T47D (cell line): Measurements from ENCODE around the gene TRAFD1.
"Not testable (repeated sequence)": the region's sequence is repeated elsewhere in the genome, so short reads cannot be mapped to it uniquely, and the experiment has no call there.

Experiments
- DNase-seq, 2 experiments: peaks; one replicate each; pipeline versions ENCODE4 v3.0.0 to v3.0.0-alpha.2; 2011 to 2012; ENCODE audit warnings: low read depth in 1 of 2, low spot score in 1 of 2
- JUND ChIP-seq: IDR thresholded peaks from 2 replicates; pipeline ENCODE4 v1.6.1; 2012; ENCODE audit warnings: low read depth
- in situ Hi-C: cut with HindIII; loops from 2 replicates; pipeline ENCODE4 v1.10.0; 2016; ENCODE audit warnings: low sequenced_read_pairs, low pct_unique_long_range_greater_than_20kb

Gene TRAFD1

GRCh38 chr12:112107306-112108201 lies 17.8 kb upstream of the TRAFD1 start:
- in situ Hi-C loops: no loop called here
- TF ChIP-seq JUND: no peak
- DNase-seq: no peak

GRCh38 chr12:112108202-112109079 lies 16.9 kb upstream of the TRAFD1 start, which contains the start of gene NAA25:
NAA25 (minus strand) TSS chr12:112108783; CDS start chr12:112108773, 10 bp downstream.
- peak; percentile 94 to 95 for DNase-seq
- TF ChIP-seq JUND: no peak
- in situ Hi-C loops: no loop called here

DNA sequence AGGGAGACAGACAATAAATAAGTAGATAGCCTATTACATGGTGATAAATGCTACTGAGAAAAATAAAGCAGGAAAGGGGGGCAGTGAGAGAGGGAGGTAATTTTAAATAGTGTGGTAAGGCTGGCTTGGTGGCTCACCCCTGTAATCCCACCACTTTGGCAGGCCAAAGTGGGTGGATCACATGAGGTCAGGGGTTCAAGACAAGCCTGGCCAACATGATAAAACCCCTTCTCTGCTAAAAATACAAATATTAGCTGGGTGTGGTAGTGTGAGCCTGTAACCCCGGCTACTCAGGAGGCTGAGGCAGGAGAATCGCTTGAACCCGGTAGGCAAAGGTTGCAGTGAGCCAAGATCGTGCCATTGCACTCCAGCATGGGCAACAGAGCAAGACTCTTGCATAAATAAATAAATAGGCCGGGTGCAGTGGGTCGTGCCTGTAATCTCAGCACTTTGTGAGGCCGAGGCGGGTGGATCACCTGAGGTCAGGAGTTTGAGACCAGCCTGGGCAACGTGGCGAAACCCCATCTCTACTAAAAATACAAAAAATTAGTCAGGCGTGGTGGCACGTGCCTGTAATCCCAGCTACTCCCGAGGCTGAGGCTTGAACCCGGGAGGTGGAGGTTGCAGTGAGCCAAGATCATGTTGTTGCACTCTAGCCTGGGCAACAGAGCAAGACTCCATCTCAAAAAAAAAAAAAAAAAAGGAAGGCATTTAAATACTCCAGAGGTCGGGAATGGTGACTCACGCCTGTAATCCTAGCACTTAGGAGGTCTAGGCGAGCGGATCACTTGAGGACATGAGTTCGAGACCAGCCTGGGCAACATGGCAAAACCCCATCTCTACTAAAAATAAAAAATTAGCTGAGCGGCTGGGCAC lies 14.3 kb upstream of the TRAFD1 start:
- in situ Hi-C loops, DNase-seq: not testable (repeated sequence)

DNA sequence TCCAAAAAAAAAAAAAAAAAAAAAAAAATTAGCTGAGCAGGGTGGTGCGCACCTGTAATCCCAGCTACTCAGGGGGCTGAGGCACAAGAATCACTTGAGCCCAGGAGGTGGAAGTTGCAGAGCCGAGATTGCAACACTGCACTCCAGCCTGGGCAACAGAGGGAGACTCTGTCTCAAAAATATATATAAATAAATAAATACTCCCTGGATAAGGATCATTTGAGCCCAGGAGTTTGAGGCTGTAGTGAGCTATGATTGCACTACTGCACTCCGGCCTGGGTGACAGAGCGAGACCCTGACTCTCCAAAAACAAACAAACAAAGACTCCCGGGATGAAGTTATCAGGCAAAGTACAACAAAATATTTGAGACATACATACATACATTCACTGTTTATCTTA lies 13.4 kb upstream of the TRAFD1 start:
- in situ Hi-C loops: no loop called here
- no peak for TF ChIP-seq JUND
- DNase-seq: peak in 1 of 2 experiments; percentile 54

- DNase-seq: peak in 1 of 2 experiments; percentile 82
- in situ Hi-C loops: no loop called here
- TF ChIP-seq JUND: no peak
Observed at GRCh38 chr12:112112409-112113133, 12.8 kb upstream of the TRAFD1 start.

DNA sequence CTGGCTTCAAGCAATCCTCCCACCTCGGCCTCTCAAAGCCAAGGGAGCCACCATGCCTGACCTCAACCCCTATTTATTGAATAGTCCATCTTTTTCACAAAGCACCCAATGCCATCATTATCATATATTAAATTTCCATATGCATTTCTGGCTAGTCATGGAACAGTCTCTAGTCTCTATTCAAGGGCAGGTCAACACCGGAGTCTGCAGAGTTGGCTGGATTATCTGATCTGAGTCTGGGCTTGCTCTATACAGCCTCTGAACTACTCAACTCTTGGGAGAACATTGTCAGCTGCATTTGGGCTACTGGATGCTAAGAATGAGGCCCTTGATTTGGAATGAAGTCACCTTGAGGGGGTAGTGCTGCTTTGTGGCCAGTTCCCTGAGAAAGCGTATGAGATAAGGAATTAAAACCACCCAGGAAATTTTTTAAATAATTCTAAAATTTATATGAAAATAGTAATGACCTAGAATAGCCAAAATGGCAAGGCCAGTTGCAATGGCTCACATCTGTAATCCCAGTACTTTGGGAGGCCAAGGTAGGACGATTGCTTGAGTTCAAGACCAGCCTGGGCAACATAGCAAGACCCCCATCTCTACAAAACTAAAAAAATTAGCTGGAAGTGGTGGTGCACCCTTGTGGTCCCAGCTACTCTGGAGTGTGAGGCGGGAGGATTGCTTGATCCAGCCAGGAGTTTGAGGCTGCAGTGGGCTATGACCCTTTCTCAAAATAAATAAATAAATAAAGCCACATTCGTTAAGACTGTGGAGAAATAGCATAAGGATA lies 9.9 kb upstream of the TRAFD1 start:
- DNase-seq: no peak
- TF ChIP-seq JUND: no peak
- in situ Hi-C loops: no loop called here

GRCh38 chr12:112116232-112117060 lies 8.9 kb upstream of the TRAFD1 start:
- no peak for DNase-seq
- in situ Hi-C loops: no loop called here
- no peak for TF ChIP-seq JUND

- in situ Hi-C loops: no loop called here
- no peak for TF ChIP-seq JUND
- DNase-seq: no peak
Observed at GRCh38 chr12:112117685-112118084, 7.7 kb upstream of the TRAFD1 start.

- DNase-seq: no peak
- in situ Hi-C loops: no loop called here
- TF ChIP-seq JUND: no peak
Observed at GRCh38 chr12:112121780-112122565, 3.4 kb upstream of the TRAFD1 start.
